ENCODE data around the gene RSRC1. TPM values are rescaled to one million over a fixed set of nuclear protein-coding genes. Genes with fewer than 3 reads are reported as not detected.
"Not testable (repeated sequence)": the region's sequence is repeated elsewhere in the genome, so short reads cannot be mapped to it uniquely, and the experiment has no call there.

RSRC1 gene
- total RNA-seq, 1 donor, result 17.0 TPM

- DNase-seq (ENCODE audit: low read depth in 2 of 3, low spot score in 2 of 3), result not testable (repeated sequence)
Observed at GRCh38 chr3:158495398-158495902, 385.6 kb downstream of the RSRC1 start.

- DNase-seq (ENCODE audit: low read depth in 2 of 3, low spot score in 2 of 3), result no peak
Observed at GRCh38 chr3:158505117-158505516, 395.2 kb downstream of the RSRC1 start.

GRCh38 chr3:158506456-158506855 is 396.6 kb downstream of the RSRC1 start:
- peak in 1 of 3 donors; percentile 38 for DNase-seq (ENCODE audit: low read depth in 2 of 3, low spot score in 2 of 3)

GRCh38 chr3:158508481-158508880 is 398.6 kb downstream of the RSRC1 start:
- DNase-seq (ENCODE audit: low read depth in 2 of 3, low spot score in 2 of 3), result no peak

- no peak for DNase-seq (ENCODE audit: low read depth in 2 of 3, low spot score in 2 of 3)
Observed at GRCh38 chr3:158509891-158510290, 400.0 kb downstream of the RSRC1 start.

- not testable (repeated sequence) for DNase-seq (ENCODE audit: low read depth in 2 of 3, low spot score in 2 of 3)
Observed at GRCh38 chr3:158516729-158517128, 406.8 kb downstream of the RSRC1 start.

- DNase-seq (ENCODE audit: low read depth in 2 of 3, low spot score in 2 of 3), result no peak
Observed at GRCh38 chr3:158519776-158520175, 409.9 kb downstream of the RSRC1 start.

GRCh38 chr3:158520433-158520832 is 410.5 kb downstream of the RSRC1 start:
- no peak for DNase-seq (ENCODE audit: low read depth in 2 of 3, low spot score in 2 of 3)

- DNase-seq (ENCODE audit: low read depth in 2 of 3, low spot score in 2 of 3), result no peak
Observed at GRCh38 chr3:158522221-158523136, 412.6 kb downstream of the RSRC1 start.

GRCh38 chr3:158528076-158528674 is 418.3 kb downstream of the RSRC1 start:
- no peak for DNase-seq (ENCODE audit: low read depth in 2 of 3, low spot score in 2 of 3)

GRCh38 chr3:158531334-158531733 is 421.4 kb downstream of the RSRC1 start:
- DNase-seq (ENCODE audit: low read depth in 2 of 3, low spot score in 2 of 3), result no peak

GRCh38 chr3:158532099-158532734 is 422.3 kb downstream of the RSRC1 start:
- DNase-seq (ENCODE audit: low read depth in 2 of 3, low spot score in 2 of 3), result peak in 2 of 3 donors; percentile 40 to 78

- DNase-seq (ENCODE audit: low read depth in 2 of 3, low spot score in 2 of 3), result no peak
Observed at GRCh38 chr3:158535918-158536317, 426.0 kb downstream of the RSRC1 start.

- peak; percentile 4 to 81 (median 60) for DNase-seq (ENCODE audit: low read depth in 2 of 3, low spot score in 2 of 3)
Observed at GRCh38 chr3:158539414-158540014, 429.6 kb downstream of the RSRC1 start.

GRCh38 chr3:158540066-158540465 is 430.2 kb downstream of the RSRC1 start:
- no peak for DNase-seq (ENCODE audit: low read depth in 2 of 3, low spot score in 2 of 3)

GRCh38 chr3:158548691-158549090 is 438.8 kb downstream of the RSRC1 start:
- DNase-seq (ENCODE audit: low read depth in 2 of 3, low spot score in 2 of 3), result no peak

GRCh38 chr3:158549938-158550337 is 440.0 kb downstream of the RSRC1 start:
- DNase-seq (ENCODE audit: low read depth in 2 of 3, low spot score in 2 of 3), result not testable (repeated sequence)

GRCh38 chr3:158552124-158552523 is 442.2 kb downstream of the RSRC1 start:
- no peak for DNase-seq (ENCODE audit: low read depth in 2 of 3, low spot score in 2 of 3)

GRCh38 chr3:158559504-158559903 is 449.6 kb downstream of the RSRC1 start:
- no peak for DNase-seq (ENCODE audit: low read depth in 2 of 3, low spot score in 2 of 3)

GRCh38 chr3:158560979-158561378 is 451.1 kb downstream of the RSRC1 start:
- no peak for DNase-seq (ENCODE audit: low read depth in 2 of 3, low spot score in 2 of 3)

GRCh38 chr3:158562674-158563073 is 452.8 kb downstream of the RSRC1 start:
- no peak for DNase-seq (ENCODE audit: low read depth in 2 of 3, low spot score in 2 of 3)
